WERI-Rb-1 (cell line): ENCODE measurements around the gene ARMH1.
"Not testable (repeated sequence)": the region's sequence is repeated elsewhere in the genome, so short reads cannot be mapped to it uniquely, and the experiment has no call there.

ENCODE experiments used
- DNase-seq: peaks from one replicate; pipeline ENCODE4 v3.0.0-alpha.2; 2020
- H3K27ac ChIP-seq: fragments of 250-450 bp; sonication (Bioruptor Pico); 2 replicates; pipeline ENCODE4 v1.5.1; 2020; ENCODE audit warnings: mild to moderate bottlenecking, moderate library complexity
- H3K27me3 ChIP-seq: fragments of 250-450 bp; sonication (Bioruptor Pico); 2 replicates; pipeline ENCODE4 v1.5.1; 2021; ENCODE audit warnings: mild to moderate bottlenecking, low read depth, moderate library complexity; ENCODE audit not compliant: insufficient read depth, severe bottlenecking
- H3K36me3 ChIP-seq: fragments of 250-450 bp; sonication (Bioruptor Pico); 2 replicates; pipeline ENCODE4 v1.5.1; 2020; ENCODE audit warnings: mild to moderate bottlenecking, moderate library complexity
- H3K4me3 ChIP-seq: 2 replicates; pipeline ENCODE4 v1.5.1; 2011; ENCODE audit warnings: low read depth, mild to moderate bottlenecking, control low read depth, low read length
- H3K9me3 ChIP-seq: fragments of 250-450 bp; sonication (Bioruptor Pico); 2 replicates; pipeline ENCODE4 v1.5.1; 2021; ENCODE audit warnings: mild to moderate bottlenecking, moderate library complexity; ENCODE audit not compliant: severe bottlenecking
- TF ChIP-seq, protein P1 (sequence below): IDR thresholded peaks from 2 replicates; pipeline ENCODE4 v1.5.1; 2011; ENCODE audit warnings: low read depth, mild to moderate bottlenecking, control low read depth, inconsistent platforms, low read length

The ARMH1 gene

DNA sequence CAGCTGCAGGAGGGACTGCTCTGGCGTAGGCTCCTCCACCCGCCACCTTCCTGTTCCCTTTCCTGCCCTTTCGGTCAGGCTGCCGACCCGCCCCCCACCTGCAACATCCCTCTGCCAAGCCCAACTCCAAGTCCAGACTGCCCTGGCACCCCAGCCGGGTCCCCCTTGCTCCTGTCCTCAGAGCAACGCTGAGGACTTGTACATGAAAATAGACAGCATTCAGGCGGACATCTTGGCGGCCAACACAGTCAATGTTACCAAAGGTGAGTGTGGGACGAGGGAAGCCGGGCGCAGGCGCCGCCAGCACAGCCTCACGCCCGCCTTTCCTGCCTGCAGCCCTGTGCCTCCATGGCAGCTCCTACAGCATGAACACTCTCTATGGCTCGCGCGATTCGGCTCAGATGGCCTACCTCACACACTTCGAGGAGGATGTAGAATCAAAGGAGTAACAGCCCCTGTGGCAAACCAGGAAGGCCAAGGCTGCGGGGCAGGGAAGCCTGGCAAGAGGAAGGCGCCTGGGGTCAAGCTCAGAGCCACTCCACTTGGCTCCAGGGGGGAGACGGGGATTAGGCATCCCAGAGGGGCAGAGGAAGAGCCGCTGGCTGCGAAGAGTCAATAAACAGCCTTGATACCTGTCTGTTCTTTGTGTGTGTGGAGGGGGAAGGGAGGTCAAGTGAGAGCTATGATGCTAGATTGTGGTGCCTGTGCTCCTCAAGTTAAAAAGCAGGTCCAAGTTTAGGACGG lies 50.6 kb downstream of the ARMH1 start:
- H3K36me3 ChIP-seq: no peaks in the 10 kb centered on the region
- H3K4me3 ChIP-seq: no peak overlapping the region
- no peak overlapping the region for H3K27ac ChIP-seq
- TF ChIP-seq, protein P1, sequence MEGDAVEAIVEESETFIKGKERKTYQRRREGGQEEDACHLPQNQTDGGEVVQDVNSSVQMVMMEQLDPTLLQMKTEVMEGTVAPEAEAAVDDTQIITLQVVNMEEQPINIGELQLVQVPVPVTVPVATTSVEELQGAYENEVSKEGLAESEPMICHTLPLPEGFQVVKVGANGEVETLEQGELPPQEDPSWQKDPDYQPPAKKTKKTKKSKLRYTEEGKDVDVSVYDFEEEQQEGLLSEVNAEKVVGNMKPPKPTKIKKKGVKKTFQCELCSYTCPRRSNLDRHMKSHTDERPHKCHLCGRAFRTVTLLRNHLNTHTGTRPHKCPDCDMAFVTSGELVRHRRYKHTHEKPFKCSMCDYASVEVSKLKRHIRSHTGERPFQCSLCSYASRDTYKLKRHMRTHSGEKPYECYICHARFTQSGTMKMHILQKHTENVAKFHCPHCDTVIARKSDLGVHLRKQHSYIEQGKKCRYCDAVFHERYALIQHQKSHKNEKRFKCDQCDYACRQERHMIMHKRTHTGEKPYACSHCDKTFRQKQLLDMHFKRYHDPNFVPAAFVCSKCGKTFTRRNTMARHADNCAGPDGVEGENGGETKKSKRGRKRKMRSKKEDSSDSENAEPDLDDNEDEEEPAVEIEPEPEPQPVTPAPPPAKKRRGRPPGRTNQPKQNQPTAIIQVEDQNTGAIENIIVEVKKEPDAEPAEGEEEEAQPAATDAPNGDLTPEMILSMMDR: no peak
- no peak for DNase-seq
- no peaks in the 10 kb centered on the region for H3K9me3 ChIP-seq
- H3K27me3 ChIP-seq: no peaks in the 10 kb centered on the region

DNA sequence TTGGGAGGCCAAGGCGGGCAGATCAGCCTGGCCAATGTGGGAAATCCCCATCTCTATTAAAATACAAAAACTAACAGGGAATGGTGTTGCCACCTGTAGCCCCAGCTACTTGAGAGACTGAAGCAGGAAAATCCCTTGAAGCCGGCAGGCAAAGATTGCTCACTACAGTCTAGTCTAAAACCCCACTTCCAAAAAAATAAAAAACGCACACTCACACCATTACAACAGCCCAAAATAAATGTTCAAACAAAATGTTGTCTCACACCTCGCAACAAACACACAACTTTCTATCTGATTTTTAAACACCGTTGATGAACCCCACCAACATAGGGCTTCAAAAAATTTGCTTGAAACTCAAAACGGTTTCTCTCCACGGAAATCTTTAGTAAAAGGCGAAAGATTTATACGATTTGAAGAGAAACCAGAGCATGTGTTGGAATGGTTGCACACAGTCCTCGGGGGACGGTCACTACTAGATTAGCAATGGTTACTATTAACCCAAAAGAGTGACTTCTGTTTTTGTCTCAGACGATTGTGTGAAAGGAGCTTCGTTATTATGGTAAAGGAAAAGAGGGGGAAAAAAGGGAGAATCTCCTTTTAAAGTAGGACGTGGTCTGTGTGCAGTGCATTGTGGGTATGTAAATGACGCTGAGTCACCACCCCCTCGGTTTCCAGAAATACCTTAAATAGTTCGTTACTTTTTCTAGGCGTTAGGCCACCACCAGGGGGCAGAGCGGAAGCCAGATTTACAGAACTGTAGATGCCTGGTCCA lies 56.4 kb downstream of the ARMH1 start, which contains the start of gene RNU5D-1:
TSS of gene RNU5D-1 (minus strand) at position 430 of the 772 bp plus-strand sequence.
- peak; percentile 93 for DNase-seq
- Histone ChIP-seq H3K9me3 (no peaks in the 10 kb centered on the region), H3K4me3 (peak within 1 kb of the TSS; percentile 32), H3K27me3 (no peaks in the 10 kb centered on the region), H3K27ac (peak within 1 kb of the TSS; percentile 97), H3K36me3 (no peaks in the 10 kb centered on the region)
- TF ChIP-seq, protein P1: peak; percentile 67

DNA sequence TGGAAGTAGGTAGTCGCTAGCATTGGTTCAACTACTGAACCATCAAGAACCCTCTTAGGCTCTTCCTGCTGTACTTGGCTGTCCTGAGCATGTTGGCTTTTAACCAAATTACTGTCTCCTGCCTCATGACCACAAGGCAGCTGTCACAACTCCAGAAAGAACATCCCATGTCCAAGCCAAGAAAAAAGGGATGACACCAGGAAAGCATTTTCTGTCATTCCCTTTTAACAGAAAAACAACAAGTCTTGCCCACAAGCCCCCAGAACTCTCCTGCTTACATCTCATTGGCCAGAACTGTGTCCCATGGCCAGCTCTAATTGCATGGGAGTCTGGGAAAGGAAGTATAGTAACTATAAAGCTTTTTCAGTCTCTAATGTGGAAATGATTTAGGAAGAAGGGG lies 58.9 kb downstream of the ARMH1 start:
- Histone ChIP-seq H3K27ac (no peak overlapping the region), H3K4me3 (no peak overlapping the region), H3K36me3 (no peaks in the 10 kb centered on the region), H3K9me3 (peaks cover 2% of the 10 kb centered on the region), H3K27me3 (no peaks in the 10 kb centered on the region)
- no peak for DNase-seq
- TF ChIP-seq, protein P1: no peak

DNA sequence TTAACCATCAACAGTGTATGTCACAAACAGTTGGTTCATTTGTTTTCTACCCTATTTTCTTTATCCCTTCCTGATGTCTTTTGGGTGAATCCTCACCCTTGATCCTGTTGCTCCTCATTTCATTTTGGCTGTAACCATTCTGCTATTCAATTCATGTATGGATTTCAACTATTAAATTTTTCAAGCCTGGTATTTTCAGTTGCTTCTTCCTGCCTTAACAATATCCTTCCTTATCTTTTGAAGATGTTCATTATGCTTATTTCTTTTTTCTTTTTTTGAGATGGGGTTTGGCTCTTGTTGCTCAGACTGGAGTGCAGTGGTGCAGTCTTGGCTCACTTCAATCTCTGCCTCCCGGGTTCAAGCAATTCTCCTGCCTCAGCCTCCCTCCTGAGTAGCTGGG lies 59.3 kb downstream of the ARMH1 start:
- no peak overlapping the region for H3K27ac ChIP-seq
- peaks cover 2% of the 10 kb centered on the region for H3K9me3 ChIP-seq
- H3K4me3 ChIP-seq: no peak overlapping the region
- no peaks in the 10 kb centered on the region for H3K27me3 ChIP-seq
- DNase-seq: no peak
- no peaks in the 10 kb centered on the region for H3K36me3 ChIP-seq
- TF ChIP-seq, protein P1: no peak

DNA sequence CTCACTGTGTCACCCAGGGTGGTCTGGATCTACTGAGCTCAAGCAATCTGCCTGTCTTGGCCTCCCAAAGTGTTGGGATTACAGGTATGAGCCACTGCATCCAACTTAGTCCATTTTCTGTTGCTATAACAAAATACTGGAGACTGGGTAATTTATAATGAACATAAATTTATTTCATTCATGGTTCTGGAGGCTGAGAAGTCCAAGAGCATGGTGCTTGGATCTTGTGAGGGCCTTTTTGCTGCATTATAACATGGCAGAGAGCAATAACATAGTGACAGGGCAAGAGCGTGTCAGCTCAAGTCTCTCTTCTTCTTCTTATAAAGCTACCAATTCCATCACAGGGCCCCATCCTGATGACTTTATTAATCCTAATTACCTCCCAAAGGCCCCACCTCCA lies 61.5 kb downstream of the ARMH1 start:
- DNase-seq: no peak
- peaks cover 3% of the 10 kb centered on the region for H3K36me3 ChIP-seq
- H3K4me3 ChIP-seq: no peak overlapping the region
- no peak overlapping the region for H3K27ac ChIP-seq
- no peaks in the 10 kb centered on the region for H3K27me3 ChIP-seq
- TF ChIP-seq, protein P1: no peak
- peaks cover 2% of the 10 kb centered on the region for H3K9me3 ChIP-seq

DNA sequence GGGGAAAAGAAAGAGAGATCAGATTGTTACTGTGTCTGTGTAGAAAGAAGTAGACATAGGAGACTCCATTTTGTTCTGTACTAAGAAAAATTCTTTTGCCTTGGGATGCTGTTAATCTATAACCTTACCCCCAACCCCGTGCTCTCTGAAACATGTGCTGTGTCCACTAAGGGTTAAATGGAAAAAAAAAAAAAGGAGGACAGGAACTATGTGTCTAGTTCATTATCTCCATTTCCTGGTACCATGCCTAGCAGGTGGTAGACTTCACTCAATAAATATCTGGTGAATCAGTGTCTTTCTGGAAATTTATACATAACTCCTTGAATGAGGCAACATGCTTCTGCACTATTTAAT lies 64.4 kb downstream of the ARMH1 start:
- not testable (repeated sequence) for DNase-seq

More for the DNA sequence above, 64.4 kb downstream of the ARMH1 start:
- Histone ChIP-seq H3K27ac (peak overlapping the region; percentile 89), H3K4me3 (peak overlapping the region; percentile 83), H3K36me3 (peaks cover 28% of the 10 kb centered on the region)
- H3K27me3 ChIP-seq, H3K9me3 ChIP-seq: not testable (repeated sequence)
